ENCODE data around the gene CRELD2.

The CRELD2 gene

DNA sequence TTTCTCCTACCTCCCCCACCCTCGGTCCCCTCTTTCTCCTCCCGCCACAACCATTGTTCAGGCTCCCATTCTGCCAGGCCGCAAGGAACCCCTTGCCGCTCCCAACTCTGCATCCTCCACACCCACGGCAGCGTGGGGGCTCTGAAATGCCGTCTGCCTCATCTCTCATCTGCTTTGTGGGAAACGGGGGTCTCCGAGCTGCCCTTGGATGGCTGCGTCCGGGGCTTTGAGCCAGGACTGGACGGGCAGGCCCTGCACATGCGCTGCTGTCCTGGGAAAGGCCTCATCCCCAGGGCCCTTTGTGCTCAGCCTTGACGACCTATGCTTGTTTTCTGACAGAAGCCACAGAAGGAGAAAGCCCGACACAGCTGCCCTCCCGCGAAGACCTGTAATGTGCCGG lies 8.5 kb downstream of the CRELD2 start:
- Histone ChIP-seq H3K36me3 (ENCODE audit: control insufficient read depth, insufficient read depth, low read length, severe bottlenecking) (peaks cover 13% of the 10 kb centered on the region), H3K4me3 (ENCODE audit: low read length) (no peak overlapping the region), H3K4me1 (ENCODE audit: control insufficient read depth, insufficient read depth, low read length) (peaks cover 11% of the 10 kb centered on the region), H3K9me3 (ENCODE audit: control insufficient read depth, low read length) (no peaks in the 10 kb centered on the region), H3K9ac (ENCODE audit: low read length) (no peak overlapping the region), H3K27me3 (replicated peaks; ENCODE audit: control insufficient read depth, insufficient read depth, low read length) (no peaks in the 10 kb centered on the region)
- DNase-seq (ENCODE audit: low read depth): no peak

DNA sequence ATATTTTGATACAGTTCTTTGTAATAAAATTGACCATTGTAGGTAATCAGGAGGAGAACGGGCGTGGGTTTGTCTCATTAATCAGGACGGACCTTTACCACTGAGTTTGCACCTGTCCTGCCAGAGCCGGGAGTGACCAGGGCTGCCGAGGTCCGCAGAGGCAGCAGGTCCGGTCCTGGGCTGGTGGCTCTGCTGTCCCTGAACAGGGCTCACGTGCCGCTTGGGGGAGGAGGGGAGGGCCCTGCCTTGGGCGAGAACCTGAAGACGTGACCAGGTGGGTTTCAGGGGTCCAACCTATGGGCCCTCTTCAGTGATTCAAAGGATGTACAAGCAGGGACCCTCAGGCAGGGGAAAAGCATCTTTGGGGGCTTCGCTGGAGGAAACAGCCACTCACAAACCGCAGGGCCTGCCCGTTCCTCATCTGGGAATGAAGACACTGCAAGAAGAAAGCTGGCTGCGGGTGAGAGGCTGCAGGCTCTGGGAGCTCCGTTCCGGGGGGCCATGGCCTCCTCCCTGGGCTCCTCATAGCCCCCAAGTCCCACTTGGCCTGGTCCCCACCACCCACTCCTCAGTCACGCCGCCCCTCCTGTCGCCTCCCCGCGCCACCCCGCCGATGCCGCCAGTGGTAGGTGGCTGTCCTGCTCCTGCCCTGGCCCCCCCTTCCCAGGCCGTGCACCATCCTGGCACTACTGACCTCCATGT lies 9.2 kb downstream of the CRELD2 start:
- Histone ChIP-seq H3K27me3 (replicated peaks; ENCODE audit: control insufficient read depth, insufficient read depth, low read length) (no peaks in the 10 kb centered on the region), H3K9me3 (ENCODE audit: control insufficient read depth, low read length) (no peaks in the 10 kb centered on the region), H3K36me3 (ENCODE audit: control insufficient read depth, insufficient read depth, low read length, severe bottlenecking) (peaks cover 13% of the 10 kb centered on the region), H3K4me3 (ENCODE audit: low read length) (no peak overlapping the region), H3K9ac (ENCODE audit: low read length) (no peak overlapping the region), H3K4me1 (ENCODE audit: control insufficient read depth, insufficient read depth, low read length) (peaks cover 11% of the 10 kb centered on the region)
- DNase-seq (ENCODE audit: low read depth): no peak

- Histone ChIP-seq H3K36me3 (ENCODE audit: control insufficient read depth, insufficient read depth, low read length, severe bottlenecking) (peaks cover 13% of the 10 kb centered on the region), H3K9me3 (ENCODE audit: control insufficient read depth, low read length) (no peaks in the 10 kb centered on the region), H3K4me1 (ENCODE audit: control insufficient read depth, insufficient read depth, low read length) (peaks cover 14% of the 10 kb centered on the region), H3K4me3 (ENCODE audit: low read length) (no peak overlapping the region), H3K27me3 (replicated peaks; ENCODE audit: control insufficient read depth, insufficient read depth, low read length) (no peaks in the 10 kb centered on the region), H3K9ac (ENCODE audit: low read length) (no peak overlapping the region)
- no peak for DNase-seq (ENCODE audit: low read depth)
These were observed 9.7 kb downstream of the CRELD2 start for GRCh38 chr22:49928185-49928495.

DNA sequence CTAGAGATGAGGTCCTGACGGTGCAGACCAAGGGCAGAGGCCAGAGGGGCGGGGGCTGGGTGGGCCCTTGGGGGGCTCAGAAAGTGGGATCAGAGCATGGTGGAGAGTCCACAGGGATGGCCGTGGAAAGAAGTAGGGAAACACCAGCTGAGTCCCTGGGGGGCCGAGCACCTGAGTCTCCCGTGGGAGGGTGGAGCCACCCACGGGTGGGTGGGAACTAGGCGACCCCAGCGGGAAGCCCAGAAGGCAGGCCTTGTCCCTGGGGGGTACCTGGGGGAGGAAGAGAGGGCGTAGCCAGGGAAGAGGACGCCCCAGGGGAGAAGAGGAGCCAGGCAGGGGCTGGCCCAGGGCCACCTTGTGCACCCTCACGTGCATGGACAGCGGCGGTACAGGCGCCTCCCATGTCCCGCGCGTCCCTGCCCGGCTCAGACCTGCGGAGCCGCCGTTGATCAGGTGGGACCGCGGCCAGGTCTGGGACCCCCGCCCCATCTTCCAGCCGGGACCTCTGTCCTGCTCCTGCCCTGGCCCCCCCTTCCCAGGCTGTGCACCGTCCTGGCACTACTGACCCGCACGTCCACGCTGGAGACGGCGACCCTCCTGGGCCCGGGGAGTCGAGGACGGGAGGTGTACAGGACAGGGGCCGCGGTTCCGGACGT lies 10.2 kb downstream of the CRELD2 start:
- Histone ChIP-seq H3K9ac (ENCODE audit: low read length) (no peak overlapping the region), H3K4me3 (ENCODE audit: low read length) (no peak overlapping the region), H3K36me3 (ENCODE audit: control insufficient read depth, insufficient read depth, low read length, severe bottlenecking) (peaks cover 10% of the 10 kb centered on the region), H3K4me1 (ENCODE audit: control insufficient read depth, insufficient read depth, low read length) (peaks cover 19% of the 10 kb centered on the region), H3K9me3 (ENCODE audit: control insufficient read depth, low read length) (no peaks in the 10 kb centered on the region), H3K27me3 (replicated peaks; ENCODE audit: control insufficient read depth, insufficient read depth, low read length) (no peaks in the 10 kb centered on the region)
- no peak for DNase-seq (ENCODE audit: low read depth)

DNA sequence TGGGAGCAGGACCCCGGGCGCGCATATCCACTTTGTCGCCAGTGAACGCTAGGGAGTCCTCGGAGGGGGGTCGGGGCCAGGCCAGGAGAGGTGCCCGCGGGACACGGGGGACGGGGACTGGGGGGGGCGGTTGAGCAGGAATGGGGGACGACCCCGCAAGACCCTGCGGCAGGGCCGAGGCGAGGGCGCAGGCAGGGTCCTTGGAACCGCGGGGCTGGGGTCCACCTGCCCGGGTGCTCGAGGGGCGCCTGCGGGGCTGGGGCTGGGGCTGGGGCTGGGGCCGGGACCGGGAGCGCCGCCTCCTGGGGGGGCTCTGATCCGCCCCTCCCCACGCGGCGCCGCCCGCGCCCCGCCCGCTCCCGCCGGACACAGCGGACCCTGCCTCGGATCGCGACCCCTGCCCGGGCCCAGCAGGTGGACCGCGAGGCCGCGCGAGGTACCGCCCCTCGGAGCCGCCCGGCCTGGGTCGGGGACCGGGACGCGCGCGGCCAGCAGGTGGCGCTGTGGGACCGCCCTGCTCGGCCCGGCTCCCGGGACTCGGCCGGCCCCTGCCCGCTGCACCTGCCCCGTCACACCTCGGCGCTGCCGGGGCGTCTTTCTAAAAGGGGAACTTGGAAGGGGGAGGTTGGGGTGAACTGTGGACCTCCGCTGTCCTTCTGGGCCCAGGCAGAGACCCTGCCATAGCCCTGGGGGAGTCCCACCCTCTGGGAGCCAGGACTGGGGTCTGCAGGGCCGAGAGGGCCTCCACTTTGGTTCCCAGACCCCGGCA lies 11.0 kb downstream of the CRELD2 start:
- H3K4me3 ChIP-seq (ENCODE audit: low read length): no peak overlapping the region
- H3K9me3 ChIP-seq (ENCODE audit: control insufficient read depth, low read length): no peaks in the 10 kb centered on the region
- no peaks in the 10 kb centered on the region for H3K27me3 ChIP-seq (replicated peaks; ENCODE audit: control insufficient read depth, insufficient read depth, low read length)
- peaks cover 27% of the 10 kb centered on the region for H3K4me1 ChIP-seq (ENCODE audit: control insufficient read depth, insufficient read depth, low read length)
- DNase-seq (ENCODE audit: low read depth): peak; percentile 77
- no peak overlapping the region for H3K9ac ChIP-seq (ENCODE audit: low read length)
- peaks cover 10% of the 10 kb centered on the region for H3K36me3 ChIP-seq (ENCODE audit: control insufficient read depth, insufficient read depth, low read length, severe bottlenecking)

DNA sequence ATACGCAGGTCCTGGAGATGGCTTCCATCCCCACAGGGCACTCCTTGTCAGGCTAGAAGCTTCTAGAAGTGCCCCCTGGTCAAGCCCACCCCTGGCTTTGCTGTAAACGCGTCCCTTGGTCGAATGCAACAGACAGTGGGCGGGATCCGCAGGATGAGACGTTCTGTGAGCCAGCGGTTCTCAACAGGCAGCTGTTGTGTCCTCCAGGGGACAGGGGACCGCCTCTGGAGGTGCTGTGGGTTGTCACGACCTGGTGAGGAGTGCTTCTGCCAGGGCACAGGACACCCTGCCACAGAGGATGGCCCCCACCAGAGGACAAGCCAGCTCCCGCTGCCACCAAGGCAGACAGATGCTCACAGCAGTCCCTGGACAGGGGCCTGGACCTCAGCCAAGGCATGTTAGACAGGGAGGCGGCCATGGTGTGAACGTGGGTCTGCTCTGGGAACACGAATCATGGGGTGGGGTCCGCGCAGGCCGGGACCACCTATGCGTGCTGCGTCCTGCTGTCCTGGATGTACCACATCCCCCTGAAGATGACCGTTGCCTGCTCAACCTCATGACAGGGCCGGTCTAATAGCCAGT lies 11.7 kb downstream of the CRELD2 start:
- peaks cover 31% of the 10 kb centered on the region for H3K4me1 ChIP-seq (ENCODE audit: control insufficient read depth, insufficient read depth, low read length)
- peaks cover 9% of the 10 kb centered on the region for H3K36me3 ChIP-seq (ENCODE audit: control insufficient read depth, insufficient read depth, low read length, severe bottlenecking)
- no peak for DNase-seq (ENCODE audit: low read depth)
- no peak overlapping the region for H3K9ac ChIP-seq (ENCODE audit: low read length)
- no peaks in the 10 kb centered on the region for H3K9me3 ChIP-seq (ENCODE audit: control insufficient read depth, low read length)
- no peaks in the 10 kb centered on the region for H3K27me3 ChIP-seq (replicated peaks; ENCODE audit: control insufficient read depth, insufficient read depth, low read length)
- H3K4me3 ChIP-seq (ENCODE audit: low read length): no peak overlapping the region

- DNase-seq (ENCODE audit: low read depth): peak; percentile 66
These were observed 12.4 kb downstream of the CRELD2 start for GRCh38 chr22:49930596-49931412.

DNA sequence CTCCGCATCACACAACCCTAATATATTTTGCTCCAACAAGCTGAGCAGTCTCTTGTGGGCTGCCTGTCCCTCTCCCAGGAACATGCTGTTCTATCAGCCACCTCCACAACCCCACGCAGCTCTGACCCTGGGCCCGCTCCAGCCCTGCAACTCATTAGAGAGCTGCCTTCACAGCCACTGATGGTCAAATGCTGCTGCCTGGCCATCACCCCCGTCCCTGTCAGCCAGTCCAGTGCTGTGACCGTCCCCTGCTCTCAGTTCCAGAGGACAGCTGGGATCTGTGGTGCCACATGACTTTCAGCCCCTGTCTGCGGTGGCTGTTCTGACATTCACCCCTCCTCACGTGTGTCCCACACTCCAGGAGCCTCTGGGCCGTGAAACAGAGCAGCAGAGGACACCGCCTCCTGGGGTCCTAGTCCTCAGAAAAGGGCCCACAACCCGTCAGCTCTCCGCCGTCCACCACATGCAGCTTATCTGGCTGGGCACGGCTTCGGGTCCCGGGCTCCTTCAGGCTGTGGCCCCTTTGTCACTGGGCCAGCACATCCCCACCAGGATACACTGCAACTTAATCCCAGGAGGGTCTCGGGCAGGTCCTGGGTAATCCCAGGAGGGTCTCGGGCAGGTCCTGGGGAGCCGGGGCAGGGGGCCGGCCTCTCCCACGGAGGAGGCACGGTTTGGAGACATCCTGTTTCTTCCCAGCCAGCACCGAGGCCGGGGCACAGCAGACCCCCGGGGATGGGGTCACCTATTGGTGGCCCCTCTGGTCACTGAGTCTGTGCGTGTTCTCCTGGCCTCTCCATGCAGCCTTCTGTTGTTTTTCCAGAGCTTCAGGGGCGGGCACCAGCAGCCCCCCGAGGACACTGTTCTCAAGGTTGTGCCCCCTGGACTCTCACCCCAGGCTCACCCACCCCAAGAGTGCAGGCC lies 15.1 kb downstream of the CRELD2 start:
- no peaks in the 10 kb centered on the region for H3K27me3 ChIP-seq (replicated peaks; ENCODE audit: control insufficient read depth, insufficient read depth, low read length)
- DNase-seq (ENCODE audit: low read depth): no peak
- peak overlapping the region; percentile 95 for H3K9ac ChIP-seq (ENCODE audit: low read length)
- peak overlapping the region; percentile 81 for H3K4me3 ChIP-seq (ENCODE audit: low read length)
- no peaks in the 10 kb centered on the region for H3K36me3 ChIP-seq (ENCODE audit: control insufficient read depth, insufficient read depth, low read length, severe bottlenecking)
- no peaks in the 10 kb centered on the region for H3K9me3 ChIP-seq (ENCODE audit: control insufficient read depth, low read length)
- H3K4me1 ChIP-seq (ENCODE audit: control insufficient read depth, insufficient read depth, low read length): peaks cover 35% of the 10 kb centered on the region

More at GRCh38 chr22:49930596-49931412, 12.4 kb downstream of the CRELD2 start:
- peaks cover 31% of the 10 kb centered on the region for H3K4me1 ChIP-seq (ENCODE audit: control insufficient read depth, insufficient read depth, low read length)
- H3K36me3 ChIP-seq (ENCODE audit: control insufficient read depth, insufficient read depth, low read length, severe bottlenecking): peaks cover 3% of the 10 kb centered on the region
- no peak overlapping the region for H3K9ac ChIP-seq (ENCODE audit: low read length)
- no peak overlapping the region for H3K4me3 ChIP-seq (ENCODE audit: low read length)
- no peaks in the 10 kb centered on the region for H3K9me3 ChIP-seq (ENCODE audit: control insufficient read depth, low read length)
- H3K27me3 ChIP-seq (replicated peaks; ENCODE audit: control insufficient read depth, insufficient read depth, low read length): no peaks in the 10 kb centered on the region

GRCh38 chr22:49934160-49934890 lies 15.9 kb downstream of the CRELD2 start:
- DNase-seq (ENCODE audit: low read depth): peak; percentile 19
- H3K4me1 ChIP-seq (ENCODE audit: control insufficient read depth, insufficient read depth, low read length): peaks cover 35% of the 10 kb centered on the region
- peak overlapping the region; percentile 95 for H3K9ac ChIP-seq (ENCODE audit: low read length)
- no peaks in the 10 kb centered on the region for H3K27me3 ChIP-seq (replicated peaks; ENCODE audit: control insufficient read depth, insufficient read depth, low read length)
- no peaks in the 10 kb centered on the region for H3K36me3 ChIP-seq (ENCODE audit: control insufficient read depth, insufficient read depth, low read length, severe bottlenecking)
- no peaks in the 10 kb centered on the region for H3K9me3 ChIP-seq (ENCODE audit: control insufficient read depth, low read length)
- H3K4me3 ChIP-seq (ENCODE audit: low read length): peak overlapping the region; percentile 81
